ENCODE data around the gene IRF6.

The IRF6 gene

GRCh38 chr1:209815931-209816341, 10.0 kb upstream of the IRF6 start:
- TF ChIP-seq, protein P1, sequence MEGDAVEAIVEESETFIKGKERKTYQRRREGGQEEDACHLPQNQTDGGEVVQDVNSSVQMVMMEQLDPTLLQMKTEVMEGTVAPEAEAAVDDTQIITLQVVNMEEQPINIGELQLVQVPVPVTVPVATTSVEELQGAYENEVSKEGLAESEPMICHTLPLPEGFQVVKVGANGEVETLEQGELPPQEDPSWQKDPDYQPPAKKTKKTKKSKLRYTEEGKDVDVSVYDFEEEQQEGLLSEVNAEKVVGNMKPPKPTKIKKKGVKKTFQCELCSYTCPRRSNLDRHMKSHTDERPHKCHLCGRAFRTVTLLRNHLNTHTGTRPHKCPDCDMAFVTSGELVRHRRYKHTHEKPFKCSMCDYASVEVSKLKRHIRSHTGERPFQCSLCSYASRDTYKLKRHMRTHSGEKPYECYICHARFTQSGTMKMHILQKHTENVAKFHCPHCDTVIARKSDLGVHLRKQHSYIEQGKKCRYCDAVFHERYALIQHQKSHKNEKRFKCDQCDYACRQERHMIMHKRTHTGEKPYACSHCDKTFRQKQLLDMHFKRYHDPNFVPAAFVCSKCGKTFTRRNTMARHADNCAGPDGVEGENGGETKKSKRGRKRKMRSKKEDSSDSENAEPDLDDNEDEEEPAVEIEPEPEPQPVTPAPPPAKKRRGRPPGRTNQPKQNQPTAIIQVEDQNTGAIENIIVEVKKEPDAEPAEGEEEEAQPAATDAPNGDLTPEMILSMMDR (conservative IDR thresholded peaks at IDR 0.05; ENCODE audit: low read depth, low read length) = no peak
- no peak overlapping the region for H3K4me3 ChIP-seq (ENCODE audit: low read length)
- no peak for DNase-seq (ENCODE audit: low read depth)

GRCh38 chr1:209815490-209815889, 9.5 kb upstream of the IRF6 start:
- H3K4me3 ChIP-seq (ENCODE audit: low read length) = no peak overlapping the region
- TF ChIP-seq, protein P1 (conservative IDR thresholded peaks at IDR 0.05; ENCODE audit: low read depth, low read length) = no peak
- no peak for DNase-seq (ENCODE audit: low read depth)

GRCh38 chr1:209813902-209814301, 8.0 kb upstream of the IRF6 start:
- DNase-seq (ENCODE audit: low read depth) = no peak
- TF ChIP-seq, protein P1 (conservative IDR thresholded peaks at IDR 0.05; ENCODE audit: low read depth, low read length) = no peak
- H3K4me3 ChIP-seq (ENCODE audit: low read length) = no peak overlapping the region

DNA sequence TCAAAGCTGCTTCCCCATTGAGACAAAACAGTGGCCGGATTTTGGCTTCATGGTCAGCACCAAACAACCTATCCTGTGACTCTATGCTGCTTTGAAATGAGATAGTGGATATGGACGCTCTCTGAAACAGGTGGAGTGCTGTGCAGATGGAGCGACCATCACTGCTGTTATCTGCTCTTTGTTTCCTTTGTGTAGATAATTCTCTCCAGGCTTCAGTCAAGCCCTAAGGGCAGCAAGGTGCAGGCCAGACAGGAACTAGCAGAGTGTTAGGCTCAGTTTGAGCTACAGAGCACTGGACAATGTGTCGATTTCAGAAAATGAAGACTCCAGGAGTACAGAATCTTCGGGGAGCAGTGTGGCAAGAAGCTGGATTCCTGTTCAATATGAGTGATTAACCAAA, 4.8 kb upstream of the IRF6 start:
- H3K4me3 ChIP-seq (ENCODE audit: low read length) = no peak overlapping the region
- no peak for DNase-seq (ENCODE audit: low read depth)
- TF ChIP-seq, protein P1 (conservative IDR thresholded peaks at IDR 0.05; ENCODE audit: low read depth, low read length) = no peak

DNA sequence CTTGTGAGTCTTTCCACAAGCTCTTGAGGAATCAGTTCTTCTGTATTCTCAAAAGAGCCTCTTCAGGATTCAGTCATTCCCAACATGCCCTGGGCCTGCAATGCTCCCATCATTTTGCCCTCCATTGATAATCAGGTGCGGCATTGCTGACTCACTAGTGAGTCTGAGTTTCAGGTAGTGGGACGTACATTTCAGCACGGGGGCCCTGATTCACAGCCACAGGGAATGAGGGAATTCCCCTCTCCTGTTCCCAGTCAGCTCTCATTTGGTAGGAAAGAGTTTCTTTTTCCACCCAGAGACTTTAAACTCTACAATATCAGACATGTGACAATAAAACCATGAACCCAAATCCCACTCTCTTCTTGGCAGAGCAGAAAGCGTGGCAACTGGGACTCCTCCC, 3.7 kb upstream of the IRF6 start:
- no peak for DNase-seq (ENCODE audit: low read depth)

DNA sequence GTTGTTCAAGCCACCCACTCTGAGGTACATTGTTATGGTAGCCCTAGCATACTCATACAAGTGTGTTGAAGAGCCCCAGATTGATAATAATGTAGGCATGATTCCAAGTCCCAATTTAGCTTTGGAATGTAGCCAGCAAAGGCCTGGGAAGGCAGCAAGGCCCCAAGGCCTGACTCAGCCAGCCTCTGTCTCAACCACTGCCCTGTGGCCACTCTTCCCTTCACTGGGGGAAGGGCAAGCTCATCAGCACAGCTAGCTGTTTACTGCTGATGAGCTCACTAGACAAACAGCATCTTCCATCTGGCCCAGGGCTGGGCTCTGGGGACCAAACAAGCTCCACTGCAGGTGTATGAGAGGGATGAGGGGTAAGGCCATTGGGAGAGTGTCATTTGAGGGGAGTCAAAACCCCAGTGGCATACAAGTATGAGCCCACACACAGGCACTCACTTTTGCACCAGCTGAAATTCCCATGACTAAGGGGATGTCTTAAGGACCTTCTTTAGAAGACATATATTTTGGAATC, 2.2 kb upstream of the IRF6 start:
- TF ChIP-seq, protein P1 (conservative IDR thresholded peaks at IDR 0.05; ENCODE audit: low read depth, low read length) = no peak
- DNase-seq (ENCODE audit: low read depth) = peak; percentile 79
- H3K4me3 ChIP-seq (ENCODE audit: low read length) = no peak overlapping the region

More for the DNA sequence above, 3.7 kb upstream of the IRF6 start:
- TF ChIP-seq, protein P1 (conservative IDR thresholded peaks at IDR 0.05; ENCODE audit: low read depth, low read length) = no peak
- no peak overlapping the region for H3K4me3 ChIP-seq (ENCODE audit: low read length)

GRCh38 chr1:209807509-209807908, 1.6 kb upstream of the IRF6 start:
- no peak overlapping the region for H3K4me3 ChIP-seq (ENCODE audit: low read length)
- TF ChIP-seq, protein P1 (conservative IDR thresholded peaks at IDR 0.05; ENCODE audit: low read depth, low read length) = no peak
- no peak for DNase-seq (ENCODE audit: low read depth)

All from retinal pigment epithelial cell (primary cell).